Forelimb muscle (tissue), 1 donor: Measurements from ENCODE around the gene MAP2K6. TPM values are rescaled to one million over a fixed set of nuclear protein-coding genes. Genes with fewer than 3 reads are reported as not detected.

Experiments
- DNase-seq: peaks from one replicate; pipeline ENCODE4 v3.0.0-alpha.2; 2013; ENCODE audit warnings: low read depth
- polyA plus RNA-seq: library from polyadenylated mRNA; unstranded; fragments of 120-200 nt; gene quantifications from one replicate; pipeline ENCODE4 v1.2.1, GENCODE V29; 2013; ENCODE audit not compliant: insufficient read length

MAP2K6 gene
- polyA plus RNA-seq, 1 donor: 16.4 TPM

DNA sequence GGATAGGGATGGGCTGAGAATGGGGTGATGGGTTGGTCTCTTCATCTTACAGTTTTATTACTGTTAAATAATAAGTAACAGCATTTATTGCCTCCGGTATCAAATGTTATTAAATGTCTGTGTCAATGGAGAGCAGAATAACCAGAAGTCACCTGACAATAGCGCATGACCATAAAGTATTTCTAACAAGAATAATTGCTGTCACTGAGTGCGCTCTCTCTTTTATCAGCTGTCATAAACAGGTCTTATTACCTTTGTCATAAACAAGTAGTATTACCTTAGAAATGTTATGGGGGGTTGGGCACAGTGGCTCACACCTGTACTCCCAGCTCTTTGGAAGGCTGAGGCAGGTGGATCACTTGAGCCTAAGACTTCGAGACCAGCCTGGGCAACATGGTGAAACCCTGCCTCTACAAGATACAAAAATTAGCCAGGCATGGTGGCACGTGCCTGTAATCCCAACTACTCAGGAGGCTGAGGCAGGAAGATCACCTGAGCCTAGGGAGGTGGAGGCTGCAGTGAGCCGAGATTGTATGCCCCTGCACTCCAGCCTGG lies 120.6 kb downstream of the MAP2K6 start:
- no peak for DNase-seq

- no peak for DNase-seq
These were observed 124.3 kb downstream of the MAP2K6 start for GRCh38 chr17:69538795-69539194.

- DNase-seq: no peak
These were observed 124.8 kb downstream of the MAP2K6 start for GRCh38 chr17:69539274-69539673.

DNA sequence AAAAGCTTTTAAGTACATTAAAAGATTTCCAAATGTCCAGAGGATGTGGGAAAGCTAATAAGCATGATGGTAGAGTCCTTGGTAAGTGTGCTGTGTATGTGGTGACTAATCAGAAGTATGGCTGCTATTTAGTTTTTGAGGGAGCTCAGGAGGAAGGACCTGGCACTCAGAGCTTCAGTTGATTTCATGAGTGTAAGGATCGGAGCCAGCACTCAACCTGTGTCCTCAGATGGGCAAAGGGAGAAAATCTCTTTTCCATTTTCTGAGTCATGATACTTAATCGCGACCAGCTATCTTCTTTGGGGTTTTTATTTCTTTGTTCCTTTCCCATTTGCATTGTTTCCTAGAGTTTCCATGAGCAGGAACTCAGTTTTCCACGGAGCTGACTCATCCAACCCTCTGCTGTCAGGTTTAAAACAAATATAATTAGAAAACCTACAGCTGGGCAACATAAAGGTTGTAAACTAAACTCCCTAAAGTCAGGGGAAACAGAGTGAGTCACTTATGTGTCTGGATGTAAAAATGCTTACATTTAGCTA lies 125.4 kb downstream of the MAP2K6 start:
- DNase-seq: no peak

- DNase-seq: no peak
These were observed 125.9 kb downstream of the MAP2K6 start for GRCh38 chr17:69540356-69540755.

DNA sequence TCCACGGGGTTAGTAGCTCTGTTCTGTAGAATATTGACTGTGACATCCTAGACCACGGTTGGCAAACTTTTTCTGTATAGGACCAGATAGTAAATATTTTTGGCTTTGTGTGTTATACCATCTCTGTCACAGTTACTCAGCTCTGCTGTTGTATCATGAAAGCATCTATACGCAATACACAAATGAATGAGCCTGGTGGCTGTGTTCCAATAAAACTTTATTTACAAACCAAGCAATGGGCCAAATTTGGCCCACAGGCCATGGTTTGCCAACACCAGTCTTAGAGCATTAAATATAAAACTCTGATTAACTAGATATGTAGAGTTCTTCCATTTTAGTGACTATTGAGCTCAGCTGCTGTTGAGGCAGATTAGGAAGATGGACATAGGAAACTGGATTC lies 132.7 kb downstream of the MAP2K6 start:
- DNase-seq: no peak

- no peak for DNase-seq
These were observed 133.4 kb downstream of the MAP2K6 start for GRCh38 chr17:69547947-69548346.

DNA sequence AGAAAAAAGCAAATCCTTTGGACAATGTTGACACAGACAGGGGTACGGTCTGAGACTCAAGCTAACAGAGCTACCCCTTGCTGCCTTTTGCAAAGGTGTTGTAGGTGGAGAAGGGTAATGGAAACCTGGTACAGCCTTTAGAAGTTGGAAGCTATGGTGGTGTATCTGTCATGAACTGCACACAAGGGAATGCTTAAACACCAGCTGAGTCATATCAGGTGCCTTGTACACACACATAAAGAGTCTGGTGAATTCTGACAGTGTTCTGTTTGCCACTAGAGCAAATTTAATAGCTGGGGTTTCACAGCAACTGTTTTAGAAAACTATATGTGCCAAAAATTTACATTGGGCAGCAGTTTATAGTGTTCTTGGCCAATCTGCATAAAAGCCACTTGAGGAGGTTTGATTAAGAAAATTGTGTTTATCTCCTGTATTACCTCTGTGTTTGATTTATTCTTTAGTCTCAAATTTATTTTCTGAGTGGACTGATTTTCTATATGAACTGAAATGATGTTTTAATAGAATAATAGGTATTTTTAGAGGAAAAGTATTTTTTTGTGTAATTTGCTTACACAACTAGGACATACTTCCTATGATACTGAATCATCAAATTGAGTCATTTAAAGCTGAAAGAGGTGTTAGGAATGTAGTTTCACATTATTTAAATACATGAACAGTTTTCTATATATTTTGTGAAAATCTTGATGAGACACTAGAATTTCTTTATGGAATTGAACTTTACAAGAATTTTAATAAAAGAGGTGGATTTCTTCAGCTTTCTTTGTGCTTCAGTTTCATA lies 136.9 kb downstream of the MAP2K6 start:
- DNase-seq: no peak

DNA sequence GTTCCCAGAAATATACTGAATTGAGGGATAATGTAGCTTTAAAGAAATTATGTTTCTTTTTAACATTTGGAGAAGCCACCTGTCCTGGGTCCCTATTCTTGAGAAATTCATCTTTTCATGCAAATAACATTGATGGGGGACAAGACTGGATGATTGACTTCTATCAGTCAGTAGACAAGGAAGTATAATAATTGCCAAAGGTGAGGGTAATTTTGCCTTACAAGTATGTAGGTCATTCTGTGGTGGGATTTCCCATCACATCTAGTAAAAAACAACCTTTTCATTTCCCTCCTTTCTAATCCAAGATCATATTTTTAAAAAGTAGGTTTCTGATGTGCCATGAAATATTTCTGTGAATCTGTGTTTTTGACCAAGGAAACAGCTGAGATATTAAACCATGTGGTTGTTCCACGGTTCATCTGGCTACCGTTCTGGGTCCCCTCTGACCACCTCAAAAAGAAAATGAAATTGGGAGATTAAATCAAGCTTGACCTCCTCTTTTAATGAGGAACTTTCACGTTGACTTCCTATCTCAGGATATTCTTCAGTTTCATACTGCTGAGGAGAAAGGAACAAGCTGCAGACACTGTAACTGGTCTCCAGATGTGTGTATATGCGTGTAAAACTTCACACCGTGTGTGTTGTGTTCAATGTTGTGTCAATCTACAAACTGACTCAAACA lies 138.6 kb downstream of the MAP2K6 start:
- no peak for DNase-seq

DNA sequence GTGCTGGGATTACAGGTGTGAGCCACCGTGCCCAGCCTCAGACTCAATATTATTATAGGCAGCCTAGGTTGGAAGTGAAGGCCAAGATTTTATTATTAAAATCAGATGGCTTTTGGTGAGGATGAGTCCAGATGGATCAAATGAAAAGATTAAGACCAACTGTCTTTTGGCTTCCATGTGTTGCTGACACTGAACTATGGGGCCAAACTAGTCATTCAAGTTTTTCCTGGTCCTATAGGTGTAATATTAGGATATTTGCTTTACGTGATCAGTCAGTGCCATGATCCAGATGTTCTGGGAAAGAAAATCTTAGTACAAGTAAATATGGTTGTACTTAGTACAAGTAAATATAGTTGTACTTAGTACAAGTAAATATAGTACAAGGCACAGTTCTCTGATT lies 140.6 kb downstream of the MAP2K6 start:
- DNase-seq: no peak

DNA sequence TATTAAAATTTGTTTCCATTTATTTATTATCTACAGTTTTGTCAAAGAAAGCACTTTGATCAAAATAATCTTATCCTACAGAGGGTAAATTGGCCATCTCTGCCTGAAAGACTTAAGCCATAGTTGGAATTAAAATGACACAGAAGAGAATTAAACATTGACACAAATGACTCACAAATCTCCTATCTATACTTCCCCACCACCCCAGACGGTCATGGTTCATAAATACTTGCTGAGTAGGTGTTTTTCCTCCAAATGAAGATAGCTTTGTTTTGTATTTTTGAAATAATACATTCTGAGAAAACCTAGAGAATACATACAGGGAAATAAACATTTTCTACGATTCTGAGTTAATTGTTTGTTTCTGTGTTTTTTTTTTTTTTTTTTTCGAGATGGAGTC lies 142.8 kb downstream of the MAP2K6 start:
- no peak for DNase-seq

DNA sequence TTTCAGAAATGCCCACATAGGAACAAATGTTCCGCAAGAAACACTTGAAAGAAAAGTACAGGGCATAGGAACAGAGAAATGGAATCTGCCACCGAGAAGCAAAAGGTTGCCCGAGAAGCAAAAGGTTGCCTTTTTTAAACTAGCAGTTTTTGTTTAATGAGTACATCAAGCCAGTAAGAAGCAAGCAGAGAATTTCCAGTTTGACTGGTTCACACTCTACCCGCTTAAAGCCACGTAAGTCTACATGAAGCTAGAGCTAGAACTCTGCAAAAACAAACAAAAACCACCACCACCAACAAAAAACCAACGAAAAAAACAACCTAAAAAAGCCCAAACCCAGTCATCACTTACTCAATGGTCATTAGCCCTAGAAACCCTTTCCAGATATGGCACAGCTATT lies 144.3 kb downstream of the MAP2K6 start:
- DNase-seq: no peak

DNA sequence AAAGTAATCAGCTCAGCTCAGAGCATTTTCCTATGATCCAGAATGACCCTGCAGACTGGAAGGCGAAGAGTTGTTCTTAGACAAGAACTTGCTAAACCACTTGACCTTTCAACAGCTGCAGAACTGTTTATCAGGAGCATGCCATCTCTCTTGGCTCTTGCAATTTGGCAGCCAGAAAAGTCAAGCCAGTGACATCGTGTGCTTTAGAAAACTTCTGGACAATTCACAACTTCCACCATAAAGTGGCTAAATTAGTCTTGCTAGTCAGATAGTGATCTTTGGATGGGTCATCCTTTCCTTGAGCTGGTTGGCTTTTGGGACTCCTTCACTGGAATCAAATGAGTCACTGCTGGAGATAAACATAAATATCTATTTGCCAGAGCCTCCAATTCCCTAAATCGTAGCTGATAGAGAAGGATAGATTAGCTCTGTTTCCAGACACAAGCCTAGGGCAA lies 146.5 kb downstream of the MAP2K6 start:
- no peak for DNase-seq

GRCh38 chr17:69561462-69561861 lies 147.0 kb downstream of the MAP2K6 start:
- no peak for DNase-seq

DNA sequence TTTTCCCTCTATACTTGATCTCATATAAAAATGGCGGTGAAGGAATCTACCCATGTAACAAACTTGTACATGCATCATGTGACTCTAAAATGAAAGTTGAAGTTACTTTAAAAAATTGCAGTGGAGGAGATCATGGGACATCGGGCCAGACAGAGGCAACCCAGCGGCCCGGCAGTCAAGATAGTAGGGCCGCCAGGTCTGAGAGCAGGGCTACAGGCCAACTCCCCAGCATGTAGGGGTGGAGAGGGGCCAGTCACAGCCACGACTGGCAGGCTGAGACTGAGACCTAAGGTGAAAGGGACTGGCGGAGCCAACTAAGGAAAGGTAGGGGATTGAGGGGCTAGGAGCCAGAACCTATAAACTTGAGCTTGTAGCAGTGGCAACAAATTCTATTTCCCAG lies 150.9 kb downstream of the MAP2K6 start:
- no peak for DNase-seq

DNA sequence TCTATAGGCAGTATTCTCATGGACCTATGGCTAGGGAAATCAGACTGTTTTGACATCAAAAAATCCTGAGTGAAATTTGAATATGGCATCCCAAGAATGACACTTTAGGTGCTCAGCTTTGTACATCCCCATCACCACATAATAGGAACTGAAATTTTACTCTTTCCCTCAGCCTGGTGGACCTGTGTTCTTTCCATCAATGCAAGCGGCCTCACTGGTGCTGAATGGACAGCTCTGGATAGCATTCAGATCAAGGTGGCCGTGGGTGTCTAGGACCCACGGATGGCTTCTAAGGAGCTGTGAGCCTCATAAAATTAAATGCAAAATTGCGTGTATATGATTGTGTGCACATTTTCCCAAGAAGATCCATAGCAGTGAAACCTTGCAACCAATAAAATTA lies 152.6 kb downstream of the MAP2K6 start:
- no peak for DNase-seq

- DNase-seq: no peak
These were observed 158.2 kb downstream of the MAP2K6 start for GRCh38 chr17:69572747-69573146.

- DNase-seq: no peak
These were observed 158.9 kb downstream of the MAP2K6 start for GRCh38 chr17:69573396-69573795.

- no peak for DNase-seq
These were observed 160.0 kb downstream of the MAP2K6 start for GRCh38 chr17:69574257-69575197.

GRCh38 chr17:69575346-69575761 lies 160.9 kb downstream of the MAP2K6 start:
- peak; percentile 45 for DNase-seq

GRCh38 chr17:69577098-69577497 lies 162.6 kb downstream of the MAP2K6 start:
- DNase-seq: no peak
